HepG2 (cell line): Measurements from ENCODE around the gene CKAP2L. TPM values are rescaled to one million over a fixed set of nuclear protein-coding genes. Genes with fewer than 3 reads are reported as not detected.

ENCODE experiments used
- DMAP1 ChIP-seq: IDR thresholded peaks from 2 replicates; pipeline ENCODE4 v1.6.1; 2016
- DZIP1 ChIP-seq: sonication (generic); formaldehyde crosslinking; IDR thresholded peaks from 2 replicates; pipeline ENCODE4 v1.5.0; 2020; ENCODE audit warnings: mild to moderate bottlenecking, missing genetic modification reagents
- GMEB1 ChIP-seq: sonication (generic); formaldehyde crosslinking; IDR thresholded peaks from 2 replicates; pipeline ENCODE4 v1.5.1; 2020; ENCODE audit warnings: missing genetic modification reagents, mild to moderate bottlenecking, borderline replicate concordance
- MAFK ChIP-seq, 2 experiments: IDR thresholded peaks in 1 of 2; conservative IDR thresholded peaks in 1 of 2; 2 replicates each; pipeline ENCODE4 v1.6.1; 2011; ENCODE audit warnings: improper control_type of control experiment in 2 of 2, low read length in 2 of 2
- NONO ChIP-seq, 2 experiments: fragments of 450-650 bp in 1 of 2; sonication (generic) in 1 of 2; formaldehyde crosslinking in 1 of 2; IDR thresholded peaks in 1 of 2; conservative IDR thresholded peaks in 1 of 2; 2 replicates each; pipeline versions ENCODE4 v1.6.1 to v1.8.0; 2017 to 2022; ENCODE audit warnings: mild to moderate bottlenecking in 1 of 2, missing genetic modification reagents in 1 of 2, moderate library complexity in 1 of 2
- RFX3 ChIP-seq: IDR thresholded peaks from 2 replicates; pipeline ENCODE4 v1.6.1; 2016; ENCODE audit warnings: missing biosample characterization, missing genetic modification reagents
- SAFB2 ChIP-seq: sonication (generic); formaldehyde crosslinking; IDR thresholded peaks from 2 replicates; pipeline ENCODE4 v1.5.1; 2020; ENCODE audit warnings: missing genetic modification reagents, low read depth, mild to moderate bottlenecking, borderline replicate concordance
- SYNCRIP ChIP-seq: fragments of 200-400 bp; formaldehyde crosslinking; IDR thresholded peaks from 2 replicates; pipeline ENCODE4 v1.6.1; 2018; ENCODE audit warnings: mild to moderate bottlenecking, low read depth, low read length; ENCODE audit not compliant: insufficient read depth
- TIGD3 ChIP-seq: sonication (generic); formaldehyde crosslinking; IDR thresholded peaks from 2 replicates; pipeline ENCODE4 v1.5.1; 2020; ENCODE audit warnings: mild to moderate bottlenecking, missing genetic modification reagents, borderline replicate concordance
- ZBTB4 ChIP-seq: sonication (generic); formaldehyde crosslinking; IDR thresholded peaks from 2 replicates; pipeline ENCODE4 v1.4.0; 2020; ENCODE audit warnings: missing genetic modification reagents, mild to moderate bottlenecking, borderline replicate concordance
- ZKSCAN5 ChIP-seq: sonication (generic); formaldehyde crosslinking; IDR thresholded peaks from 2 replicates; pipeline ENCODE4 v1.5.1; 2020; ENCODE audit warnings: mild to moderate bottlenecking, missing genetic modification reagents
- ZNF232 ChIP-seq: sonication (generic); formaldehyde crosslinking; IDR thresholded peaks from 2 replicates; pipeline ENCODE4 v1.4.0; 2020; ENCODE audit warnings: missing genetic modification reagents, borderline replicate concordance
- ZNF253 ChIP-seq: sonication (generic); formaldehyde crosslinking; IDR thresholded peaks from 2 replicates; pipeline ENCODE4 v1.8.0; 2022; ENCODE audit warnings: mild to moderate bottlenecking, missing genetic modification reagents, borderline replicate concordance
- ZNF3 ChIP-seq: IDR thresholded peaks from 2 replicates; pipeline ENCODE4 v1.7.0; 2017; ENCODE audit warnings: inconsistent platforms
- ZNF557 ChIP-seq: sonication (generic); formaldehyde crosslinking; IDR thresholded peaks from 2 replicates; pipeline ENCODE4 v1.4.0; 2020; ENCODE audit warnings: missing genetic modification reagents
- ZNF563 ChIP-seq: sonication (generic); formaldehyde crosslinking; IDR thresholded peaks from 2 replicates; pipeline ENCODE4 v1.8.0; 2022; ENCODE audit warnings: mild to moderate bottlenecking, moderate library complexity, missing genetic modification reagents
- ZNF761 ChIP-seq: sonication (generic); formaldehyde crosslinking; conservative IDR thresholded peaks from 2 replicates; pipeline ENCODE4 v1.4.0; 2020; ENCODE audit warnings: mild to moderate bottlenecking, missing genetic modification reagents
- polyA plus RNA-seq, 8 experiments: library from polyadenylated mRNA; depleted of rRNA in 3 of 8; stranded (reverse) in 7 of 8; unstranded in 1 of 8; fragments of >200 nt; fragmentation: Illumina TruSeq in 4 of 8; extraction: Trizol in 4 of 8; gene quantifications; 2 replicates each; pipeline versions ENCODE4 v1.2.1 to v1.2.3, GENCODE V29; 2011 to 2016; ENCODE audit warnings: low read depth in 4 of 8, missing spikeins in 1 of 8, mixed read lengths in 1 of 8; ENCODE audit not compliant: insufficient read depth in 1 of 8
- total RNA-seq, 5 experiments: library from RNA; depleted of rRNA; stranded (reverse); fragments of >200 nt; fragmentation: Illumina TruSeq; extraction: Trizol; gene quantifications; 2 replicates each; pipeline ENCODE4 v1.2.3, GENCODE V29; 2016; ENCODE audit warnings: low read depth in 1 of 5

Gene CKAP2L
- total and polyA plus RNA-seq, 2 of the 13 experiments (the other 11 are each of a cell fraction or from before 2014, with no cell fraction given) = 7.1 to 9.5 TPM

- TF ChIP-seq DMAP1 (CRISPR knock-in tag) = no peak
- TF ChIP-seq NONO (IDR thresholded peaks at IDR 0.05) = no peak
- TF ChIP-seq NONO (CRISPR knock-in tag; conservative IDR thresholded peaks at IDR 0.05) = no peak
- peak; percentile 50 to 52; a peak in 3 of 4 replicates for TF ChIP-seq MAFK (conservative IDR thresholded peaks at IDR 0.05 in 1 of 2, IDR thresholded peaks at IDR 0.05 in 1 of 2; ENCODE audit: low read length in 2 of 2)
- TF ChIP-seq ZNF761 (CRISPR knock-in tag) = no peak
- TF ChIP-seq GMEB1 (CRISPR knock-in tag) = no peak
- no peak for TF ChIP-seq ZNF232 (CRISPR knock-in tag)
- no peak for TF ChIP-seq ZKSCAN5 (CRISPR knock-in tag)
- no peak for TF ChIP-seq ZNF3 (CRISPR knock-in tag)
- no peak for TF ChIP-seq TIGD3
- no peak for TF ChIP-seq SYNCRIP
- TF ChIP-seq ZBTB4 (CRISPR knock-in tag) = no peak
- no peak for TF ChIP-seq ZNF563 (CRISPR knock-in tag)
- TF ChIP-seq DZIP1 (CRISPR knock-in tag) = no peak
- no peak for TF ChIP-seq ZNF253 (CRISPR knock-in tag)
- no peak for TF ChIP-seq SAFB2 (CRISPR knock-in tag)
- no peak for TF ChIP-seq ZNF557
- TF ChIP-seq RFX3 (CRISPR knock-in tag) = 0 out of 2 replicates have a peak, but pooled peaks have one; percentile 10
Observed at GRCh38 chr2:112751451-112752197, 12.8 kb downstream of the CKAP2L start (continued).
